ENCODE measurements around the gene BTBD2. TPM values are rescaled to one million over a fixed set of nuclear protein-coding genes. Genes with fewer than 3 reads are reported as not detected.

The BTBD2 gene
- total and polyA plus RNA-seq, 2 of the 8 experiments (the other 6 are each of a cell fraction or from before 2014, with no cell fraction given) = 91.7 to 92.3 TPM

DNA sequence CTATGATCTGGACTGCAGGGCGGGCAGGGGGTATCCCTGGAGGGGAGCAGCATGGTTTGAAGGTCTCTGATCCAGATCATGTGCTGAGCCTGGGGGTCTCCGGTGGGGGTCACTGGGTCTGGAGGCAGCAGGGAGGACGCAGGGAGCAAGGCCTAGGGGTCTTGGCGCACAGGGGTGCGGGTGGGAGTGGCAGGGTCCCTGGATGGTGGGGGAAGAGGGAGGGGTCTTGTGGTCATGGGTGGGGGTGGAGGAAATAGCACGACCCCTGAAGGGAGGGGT is 1.9 kb downstream of the BTBD2 start:
- H3K9ac ChIP-seq (replicated peaks in 1 of 4; ENCODE audit: extremely low read depth in 1 of 4, low read depth in 3 of 4, low read length in 3 of 4) = no peak overlapping the region
- no peak overlapping the region for H3K14ac ChIP-seq (ENCODE audit: insufficient read length)
- no peak overlapping the region for H2AK5ac ChIP-seq (ENCODE audit: low read depth, low read length)
- 0 out of 8 replicates have a peak overlapping the region, but pooled peaks of 1 of the 4 experiments have one; percentile 3 for H3K4me3 ChIP-seq (ENCODE audit: extremely low read depth in 1 of 4, insufficient read depth in 2 of 4, low read depth in 3 of 4, low read length in 4 of 4)
- H3K23ac ChIP-seq (ENCODE audit: insufficient read length) = no peak overlapping the region
- peaks cover 0 to 15% (median 4%) of the 10 kb centered on the region in 4 experiments; a peak in 5 of 7 replicates for H3K4me1 ChIP-seq (replicated peaks in 1 of 4; ENCODE audit: control insufficient read depth in 3 of 4, insufficient read depth in 4 of 4, low read length in 3 of 4)
- no peak overlapping the region for H2AFZ ChIP-seq (ENCODE audit: low read length)
- H4K5ac ChIP-seq (ENCODE audit: insufficient read length, low read depth, low read length) = no peak overlapping the region
- H2BK120ac ChIP-seq (replicated peaks; ENCODE audit: low read depth, low read length) = no peak overlapping the region
- H4K8ac ChIP-seq (ENCODE audit: extremely low read depth, insufficient read depth, low read length) = no peak overlapping the region
- H3K4ac ChIP-seq (replicated peaks; ENCODE audit: insufficient read length, low read depth, low read length) = no peak overlapping the region
- H3K4me2 ChIP-seq (ENCODE audit: insufficient read depth in 1 of 2, low read depth in 2 of 2, low read length in 2 of 2) = peak overlapping the region in 1 of 2 experiments; percentile 13; a peak in 2 of 4 replicates
- no peak overlapping the region for H2BK12ac ChIP-seq (ENCODE audit: low read depth, low read length)
- no peaks in the 10 kb centered on the region for H3K27me3 ChIP-seq (replicated peaks in 1 of 4; ENCODE audit: control insufficient read depth in 3 of 4, extremely low read depth in 1 of 4, insufficient read depth in 3 of 4, low read length in 3 of 4)
- no peak overlapping the region for H2BK5ac ChIP-seq (ENCODE audit: low read depth, low read length)
- H3K9me3 ChIP-seq (ENCODE audit: insufficient read depth in 2 of 2, low read depth in 1 of 2, low read length in 1 of 2) = no peaks in the 10 kb centered on the region; a peak in 1 of 4 replicates
- no peaks in the 10 kb centered on the region; a peak in 1 of 4 replicates for H3K79me2 ChIP-seq (ENCODE audit: control insufficient read depth in 1 of 2, insufficient read depth in 2 of 2, low read length in 2 of 2)
- H3K36me3 ChIP-seq (ENCODE audit: control insufficient read depth in 2 of 4, insufficient read depth in 4 of 4, low read length in 3 of 4) = no peaks in the 10 kb centered on the region; a peak in 1 of 8 replicates
- peaks cover 7% of the 10 kb centered on the region; the same call in 1 of the 2 replicates for H3K23me2 ChIP-seq (ENCODE audit: low read depth, low read length)
- H3K79me1 ChIP-seq (ENCODE audit: low read depth, low read length) = peaks cover 4% of the 10 kb centered on the region; the same call in 1 of the 2 replicates
- CTCF ChIA-PET (ENCODE audit: partially characterized antibody) = interaction anchor here (0.5 to 1.0 kb wide), 2 partner anchors 22 to 116 kb away, joined by 3 to 4 read pairs; no protein-coding TSS in a partner anchor
- H3K27ac ChIP-seq (ENCODE audit: low read depth, low read length) = no peak overlapping the region
- H4K20me1 ChIP-seq (replicated peaks in 1 of 2; ENCODE audit: control insufficient read depth in 1 of 2, insufficient read depth in 2 of 2, low read length in 2 of 2) = peaks cover 10 to 16% of the 10 kb centered on the region in 2 experiments
- POLR2A ChIA-PET (ENCODE audit: partially characterized antibody) = no interaction called here
- H4K91ac ChIP-seq (replicated peaks; ENCODE audit: insufficient read length, low read length) = no peak overlapping the region
- FAIRE-seq (no peak), DNase-seq (ENCODE audit: low read depth in 1 of 2, low spot score in 2 of 2) (no peak)
- H2BK20ac ChIP-seq (ENCODE audit: low read length) = no peak overlapping the region
- no peak overlapping the region for H3K56ac ChIP-seq (replicated peaks; ENCODE audit: insufficient read length, low read depth, low read length)
- no peak overlapping the region for H3K18ac ChIP-seq (ENCODE audit: extremely low read depth, low read length)
- 67% methylated on average over 1 of the region's 6 CpGs; no CpG with 5 or more reads in 1 of the 2 experiments for WGBS, 2 experiments (ENCODE audit: extremely low coverage in 1 of 2, insufficient coverage in 1 of 2, insufficient read length in 1 of 2, insufficient replicate concordance in 2 of 2, low coverage in 1 of 2, low lambda C conversion rate in 2 of 2, missing lambda C conversion rate in 1 of 2)
- no peak overlapping the region for H2BK15ac ChIP-seq (ENCODE audit: low read length)
- no peak for TF ChIP-seq SIN3A (conservative IDR thresholded peaks at IDR 0.05 in 1 of 2, IDR thresholded peaks at IDR 0.05 in 1 of 2; ENCODE audit: low read depth in 1 of 2, low read length in 2 of 2)
- TF ChIP-seq EZH2 (IDR thresholded peaks at IDR 0.05; ENCODE audit: low read depth, low read length, severe bottlenecking) = no peak
- TF ChIP-seq PHF8 (conservative IDR thresholded peaks at IDR 0.05; ENCODE audit: low read depth, low read length) = no peak
- TF ChIP-seq HDAC2 (IDR thresholded peaks at IDR 0.05; ENCODE audit: borderline replicate concordance in 1 of 2, low read depth in 2 of 2, low read length in 2 of 2) = no peak
- TF ChIP-seq SP2 (IDR thresholded peaks at IDR 0.05; ENCODE audit: low read length) = no peak
- TF ChIP-seq CEBPB (IDR thresholded peaks at IDR 0.05; ENCODE audit: low read depth, low read length) = no peak
- no peak for TF ChIP-seq BRCA1 (IDR thresholded peaks at IDR 0.05; ENCODE audit: low read depth, low read length)
- no peak for TF ChIP-seq RBBP5 (IDR thresholded peaks at IDR 0.05; ENCODE audit: borderline replicate concordance, low read depth, low read length)
